Upper lobe of left lung (tissue), 6 donors: ENCODE data around the gene RERE. TPM values are rescaled to one million over a fixed set of nuclear protein-coding genes. Genes with fewer than 3 reads are reported as not detected.

Source experiments
- ATAC-seq, 2 donors: fragments of 200-7000 bp; cut with Tn5 transposase; one replicate each; pipeline ENCODE4 v1.9.1; 2022; ENCODE audit warnings: mild to moderate bottlenecking in 2 of 2, moderate library complexity in 2 of 2; ENCODE audit not compliant: low FRiP score in 2 of 2
- DNase-seq, 2 donors: peaks; one replicate each; pipeline ENCODE4 v3.0.0-alpha.2; 2019 to 2020
- H3K27ac ChIP-seq, 4 donors: fragments of 200-600 bp; sonication (generic); one replicate each; pipeline ENCODE4 v1.5.1; 2016 to 2019
- H3K27me3 ChIP-seq, 4 donors: fragments of 200-600 bp; sonication (generic); one replicate each; pipeline ENCODE4 v1.5.1; 2017 to 2019
- H3K36me3 ChIP-seq, 4 donors: fragments of 200-600 bp; sonication (generic); one replicate each; pipeline ENCODE4 v1.5.1; 2016 to 2019
- H3K4me1 ChIP-seq, 4 donors: fragments of 200-600 bp; sonication (generic); one replicate each; pipeline ENCODE4 v1.5.1; 2018 to 2019
- H3K4me3 ChIP-seq, 4 donors: fragments of 200-600 bp; sonication (generic); one replicate each; pipeline ENCODE4 v1.5.1; 2017 to 2019; ENCODE audit warnings: mild to moderate bottlenecking in 2 of 4, moderate library complexity in 1 of 4
- H3K9me3 ChIP-seq, 4 donors: fragments of 200-600 bp; sonication (generic); one replicate each; pipeline ENCODE4 v1.5.1; 2018 to 2019
- CTCF ChIP-seq, 6 experiments: fragments of 450-650 bp in 4 of 6; fragments of 200-600 bp in 2 of 6; sonication (generic) in 2 of 6; IDR thresholded peaks; one replicate each; pipeline ENCODE4 v1.5.1; 2016 to 2019; ENCODE audit warnings: antibody characterized with exemption in 6 of 6
- EP300 ChIP-seq, 4 donors: sonication (generic); formaldehyde crosslinking; IDR thresholded peaks; one replicate each; pipeline ENCODE4 v1.5.1; 2017; ENCODE audit warnings: antibody characterized with exemption in 4 of 4, control low read depth in 2 of 4
- POLR2A ChIP-seq, 4 donors: fragments of 450-650 bp; IDR thresholded peaks; one replicate each; pipeline ENCODE4 v1.5.1; 2016 to 2017; ENCODE audit warnings: antibody characterized with exemption in 4 of 4, mild to moderate bottlenecking in 2 of 4
- POLR2AphosphoS5 ChIP-seq, 2 donors: sonication (generic); formaldehyde crosslinking; IDR thresholded peaks; one replicate each; pipeline ENCODE4 v1.5.1; 2017; ENCODE audit warnings: antibody characterized with exemption in 2 of 2
- WGBS, 2 donors: methylation state at CpG; one replicate each; pipeline ENCODE4 v1.1.5; 2017 to 2018; 5-methylcytosine and 5-hydroxymethylcytosine counted together
- total RNA-seq, 6 donors: library from RNA; depleted of rRNA in 4 of 6; stranded (reverse); fragments of >200 nt in 4 of 6; gene quantifications; one replicate each; pipeline versions ENCODE4 v1.1.0 to v1.2.1, GENCODE V29; 2016 to 2021
- donor health status: DM: no; HTN: no; CAD: no; lungs with moderate emphysema.
- donor health status: DM: no; HTN: yes; CAD: no; lungs with severe emphysema.

Gene RERE
- total RNA-seq, 6 donors from 2014 or later, result 75.5 to 222 (median 104) TPM

GRCh38 chr1:8661185-8662110 lies 156.0 kb downstream of the RERE start:
- no peaks in the 10 kb centered on the region for H3K9me3 ChIP-seq
- 44 to 48% methylated on average over 8 of the region's 8 CpGs for WGBS, 2 donors
- DNase-seq (no peak), ATAC-seq (peak in 1 of 2 donors; percentile 68)
- H3K36me3 ChIP-seq, result no peaks in the 10 kb centered on the region
- no peaks in the 10 kb centered on the region for H3K27me3 ChIP-seq
- no peak overlapping the region for H3K4me3 ChIP-seq
- peaks cover 57 to 61% (median 59%) of the 10 kb centered on the region in 4 donors for H3K4me1 ChIP-seq
- peak overlapping the region; percentile 24 to 74 (median 59) for H3K27ac ChIP-seq
- TF ChIP-seq POLR2AphosphoS5 (IDR thresholded peaks at IDR 0.05) (peak in 1 of 2 donors; percentile 33), EP300 (IDR thresholded peaks at IDR 0.05) (no peak)

- Histone ChIP-seq H3K4me3 (no peak overlapping the region), H3K27me3 (no peaks in the 10 kb centered on the region), H3K9me3 (no peaks in the 10 kb centered on the region), H3K27ac (peak overlapping the region in 3 of 4 donors; percentile 24 to 74 (median 62)), H3K4me1 (peaks cover 48 to 51% (median 49%) of the 10 kb centered on the region in 4 donors), H3K36me3 (peaks cover 0 to 3% (median 0%) of the 10 kb centered on the region in 4 donors)
- DNase-seq (peak in 1 of 2 donors; percentile 28), ATAC-seq (peak in 1 of 2 donors; percentile 85)
- 29 to 48% methylated on average over 5 of the region's 5 CpGs for WGBS, 2 donors
- TF ChIP-seq CTCF (IDR thresholded peaks at IDR 0.05), result no peak
- TF ChIP-seq POLR2AphosphoS5 (IDR thresholded peaks at IDR 0.05), result no peak
- no peak for TF ChIP-seq POLR2A (IDR thresholded peaks at IDR 0.05)
- TF ChIP-seq EP300 (IDR thresholded peaks at IDR 0.05), result no peak
These were observed 157.0 kb downstream of the RERE start for GRCh38 chr1:8660411-8660828.

- no peaks in the 10 kb centered on the region for H3K27me3 ChIP-seq
- H3K27ac ChIP-seq, result no peak overlapping the region
- no peak overlapping the region for H3K4me3 ChIP-seq
- TF ChIP-seq CTCF (IDR thresholded peaks at IDR 0.05) (no peak), EP300 (IDR thresholded peaks at IDR 0.05) (no peak), POLR2A (IDR thresholded peaks at IDR 0.05) (no peak), POLR2AphosphoS5 (IDR thresholded peaks at IDR 0.05) (no peak)
- DNase-seq (no peak), ATAC-seq (no peak)
- H3K9me3 ChIP-seq, result no peaks in the 10 kb centered on the region
- H3K4me1 ChIP-seq, result peaks cover 40 to 43% (median 41%) of the 10 kb centered on the region in 4 donors
- H3K36me3 ChIP-seq, result peaks cover 0 to 4% (median 0%) of the 10 kb centered on the region in 4 donors
These were observed 157.8 kb downstream of the RERE start for GRCh38 chr1:8659593-8659992.

GRCh38 chr1:8653878-8654277 lies 163.6 kb downstream of the RERE start:
- no peaks in the 10 kb centered on the region for H3K9me3 ChIP-seq
- ATAC-seq (no peak), DNase-seq (no peak)
- H3K27me3 ChIP-seq, result no peaks in the 10 kb centered on the region
- 88 to 94% methylated on average over 4 of the region's 4 CpGs for WGBS, 2 donors
- H3K36me3 ChIP-seq, result peaks cover 0 to 4% (median 0%) of the 10 kb centered on the region in 4 donors
- H3K27ac ChIP-seq, result no peak overlapping the region
- TF ChIP-seq POLR2AphosphoS5 (IDR thresholded peaks at IDR 0.05), result no peak
- TF ChIP-seq EP300 (IDR thresholded peaks at IDR 0.05), result no peak
- TF ChIP-seq POLR2A (IDR thresholded peaks at IDR 0.05), result no peak
- TF ChIP-seq CTCF (IDR thresholded peaks at IDR 0.05), result no peak
- H3K4me3 ChIP-seq, result no peak overlapping the region
- peaks cover 14 to 21% (median 18%) of the 10 kb centered on the region in 4 donors for H3K4me1 ChIP-seq

GRCh38 chr1:8652467-8653046 lies 164.9 kb downstream of the RERE start:
- H3K27me3 ChIP-seq, result no peaks in the 10 kb centered on the region
- H3K4me1 ChIP-seq, result peaks cover 18 to 33% (median 27%) of the 10 kb centered on the region in 4 donors
- DNase-seq (no peak), ATAC-seq (no peak)
- H3K4me3 ChIP-seq, result no peak overlapping the region
- peak overlapping the region in 1 of 4 donors; percentile 61 for H3K27ac ChIP-seq
- H3K9me3 ChIP-seq, result no peaks in the 10 kb centered on the region
- WGBS, 2 donors, result 64 to 69% methylated on average over 7 of the region's 7 CpGs
- H3K36me3 ChIP-seq, result peaks cover 0 to 4% (median 0%) of the 10 kb centered on the region in 4 donors
- TF ChIP-seq CTCF (IDR thresholded peaks at IDR 0.05), result no peak
- TF ChIP-seq POLR2A (IDR thresholded peaks at IDR 0.05), result no peak
- TF ChIP-seq POLR2AphosphoS5 (IDR thresholded peaks at IDR 0.05), result no peak
- no peak for TF ChIP-seq EP300 (IDR thresholded peaks at IDR 0.05)
